ENCODE measurements around the gene LRRIQ1. TPM values are rescaled to one million over a fixed set of nuclear protein-coding genes. Genes with fewer than 3 reads are reported as not detected.

The LRRIQ1 gene
- total RNA-seq, 1 donor from 2014 or later: not detected

DNA sequence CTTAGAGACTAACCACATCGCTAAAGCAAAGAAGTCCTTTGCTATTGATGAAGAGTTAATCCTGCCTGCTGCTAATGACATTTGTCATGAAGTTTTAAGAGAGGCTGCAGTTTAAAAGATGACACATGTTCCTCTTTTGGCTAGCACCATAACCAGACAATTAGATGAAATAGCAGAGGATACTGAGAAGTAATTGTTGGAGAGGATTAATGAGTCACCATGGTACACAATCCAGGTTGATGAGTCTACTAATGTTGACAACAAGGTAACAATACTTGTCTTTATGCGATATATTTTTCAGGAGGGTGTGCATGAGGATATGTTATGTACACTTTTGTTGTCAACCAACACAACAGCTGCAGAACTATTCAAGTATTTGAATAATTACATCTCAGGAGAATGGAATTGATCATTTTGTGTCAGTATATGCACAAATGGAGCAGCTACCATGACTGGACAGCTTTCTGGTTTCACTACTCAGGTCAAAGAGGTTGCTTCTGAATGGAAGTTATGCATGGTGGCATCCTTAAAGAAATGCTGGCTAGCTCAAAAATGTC is 56.7 kb downstream of the LRRIQ1 start:
- H3K9ac ChIP-seq (ENCODE audit: low read depth in 1 of 3, low read length in 3 of 3): no peak overlapping the region
- no peaks in the 10 kb centered on the region for H3K36me3 ChIP-seq (ENCODE audit: control insufficient read depth in 3 of 3, insufficient read depth in 3 of 3, low read length in 3 of 3)
- no peak overlapping the region for H3K4me3 ChIP-seq (ENCODE audit: low read length in 3 of 3)
- H3K27ac ChIP-seq (ENCODE audit: low read depth, low read length): no peak overlapping the region
- H3K9me3 ChIP-seq (ENCODE audit: control insufficient read depth in 3 of 3, low read length in 3 of 3): no peaks in the 10 kb centered on the region
- no peaks in the 10 kb centered on the region for H3K27me3 ChIP-seq (ENCODE audit: control insufficient read depth in 3 of 3, insufficient read depth in 3 of 3, low read length in 3 of 3)
- no peaks in the 10 kb centered on the region for H3K4me1 ChIP-seq (ENCODE audit: control insufficient read depth in 3 of 3, insufficient read depth in 3 of 3, low read length in 3 of 3)

DNA sequence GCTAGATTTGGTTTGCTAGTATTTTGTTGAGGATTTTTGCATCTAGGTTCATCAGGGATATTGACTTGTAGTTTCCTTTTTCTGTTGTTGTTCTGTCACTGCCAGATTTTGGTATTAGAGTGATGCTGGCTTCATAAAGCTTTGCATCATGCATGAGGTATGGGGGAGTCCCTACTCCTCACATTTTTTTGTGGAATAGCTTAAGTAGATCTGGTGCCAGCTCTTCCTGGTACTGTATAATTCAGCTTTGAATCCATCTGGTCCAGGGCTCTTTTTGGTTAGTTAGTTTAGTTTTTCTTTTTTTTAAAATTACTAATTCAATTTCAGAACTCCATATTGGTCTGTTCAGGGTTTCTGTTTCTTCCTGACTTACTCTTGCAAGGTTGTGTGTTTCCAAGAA is 59.4 kb downstream of the LRRIQ1 start:
- H3K27ac ChIP-seq (ENCODE audit: low read depth, low read length): no peak overlapping the region

DNA sequence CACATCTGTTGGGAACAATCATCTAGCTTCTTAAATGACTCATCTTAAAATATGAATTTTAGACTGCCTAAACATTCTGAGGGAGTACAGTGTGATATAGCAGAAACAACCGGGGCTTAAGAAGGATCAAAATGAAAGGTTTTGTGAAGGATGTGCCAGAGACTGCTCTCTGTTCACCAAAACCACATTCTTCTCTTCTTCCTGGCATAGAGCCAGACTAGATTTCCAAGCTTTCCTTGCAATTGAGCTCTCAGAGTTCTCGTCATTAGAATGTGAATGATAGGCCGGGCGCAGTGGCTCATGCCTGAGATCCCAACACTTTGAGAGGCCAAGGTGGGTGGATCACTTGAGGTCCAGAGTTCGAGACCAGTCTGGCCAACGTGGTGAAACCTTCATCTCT is 94.5 kb downstream of the LRRIQ1 start:
- Histone ChIP-seq H3K9ac (ENCODE audit: low read depth in 1 of 3, low read length in 3 of 3) (no peak overlapping the region), H3K9me3 (ENCODE audit: control insufficient read depth in 3 of 3, low read length in 3 of 3) (no peaks in the 10 kb centered on the region), H3K27ac (ENCODE audit: low read depth, low read length) (no peak overlapping the region), H3K4me3 (ENCODE audit: low read length in 3 of 3) (no peak overlapping the region), H3K27me3 (ENCODE audit: control insufficient read depth in 3 of 3, insufficient read depth in 3 of 3, low read length in 3 of 3) (no peaks in the 10 kb centered on the region), H3K4me1 (ENCODE audit: control insufficient read depth in 3 of 3, insufficient read depth in 3 of 3, low read length in 3 of 3) (no peaks in the 10 kb centered on the region), H3K36me3 (ENCODE audit: control insufficient read depth in 3 of 3, insufficient read depth in 3 of 3, low read length in 3 of 3) (no peaks in the 10 kb centered on the region)

More for the DNA sequence above, 59.4 kb downstream of the LRRIQ1 start:
- H3K4me1 ChIP-seq (ENCODE audit: control insufficient read depth in 3 of 3, insufficient read depth in 3 of 3, low read length in 3 of 3): no peaks in the 10 kb centered on the region
- no peaks in the 10 kb centered on the region for H3K36me3 ChIP-seq (ENCODE audit: control insufficient read depth in 3 of 3, insufficient read depth in 3 of 3, low read length in 3 of 3)
- no peak overlapping the region for H3K9ac ChIP-seq (ENCODE audit: low read depth in 1 of 3, low read length in 3 of 3)
- no peaks in the 10 kb centered on the region for H3K9me3 ChIP-seq (ENCODE audit: control insufficient read depth in 3 of 3, low read length in 3 of 3)
- H3K27me3 ChIP-seq (ENCODE audit: control insufficient read depth in 3 of 3, insufficient read depth in 3 of 3, low read length in 3 of 3): no peaks in the 10 kb centered on the region
- no peak overlapping the region for H3K4me3 ChIP-seq (ENCODE audit: low read length in 3 of 3)

DNA sequence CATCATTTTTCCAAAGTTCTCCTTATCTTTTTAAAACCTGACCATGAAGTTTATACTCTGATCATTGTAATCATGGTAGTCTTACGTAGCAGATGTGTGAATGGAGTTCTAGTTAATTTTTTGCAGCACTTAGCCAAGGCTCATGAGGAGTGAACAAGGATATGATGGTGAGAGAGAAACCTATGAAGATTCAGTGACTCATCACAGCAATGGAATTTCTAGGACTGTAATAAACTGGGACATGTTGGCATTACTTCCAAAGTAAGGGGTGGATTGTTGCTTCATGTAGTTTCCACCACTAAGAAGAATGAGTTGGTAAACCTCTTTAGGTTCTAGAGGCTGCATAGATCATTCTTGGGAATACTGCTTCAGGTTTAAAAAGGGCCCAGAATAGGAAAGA is 102.7 kb downstream of the LRRIQ1 start:
- Histone ChIP-seq H3K4me1 (ENCODE audit: control insufficient read depth in 3 of 3, insufficient read depth in 3 of 3, low read length in 3 of 3) (no peaks in the 10 kb centered on the region), H3K4me3 (ENCODE audit: low read length in 3 of 3) (no peak overlapping the region), H3K27me3 (ENCODE audit: control insufficient read depth in 3 of 3, insufficient read depth in 3 of 3, low read length in 3 of 3) (peaks cover 0 to 3% (median 0%) of the 10 kb centered on the region in 3 donors), H3K9ac (ENCODE audit: low read depth in 1 of 3, low read length in 3 of 3) (no peak overlapping the region), H3K27ac (ENCODE audit: low read depth, low read length) (no peak overlapping the region), H3K9me3 (ENCODE audit: control insufficient read depth in 3 of 3, low read length in 3 of 3) (no peaks in the 10 kb centered on the region), H3K36me3 (ENCODE audit: control insufficient read depth in 3 of 3, insufficient read depth in 3 of 3, low read length in 3 of 3) (no peaks in the 10 kb centered on the region)

DNA sequence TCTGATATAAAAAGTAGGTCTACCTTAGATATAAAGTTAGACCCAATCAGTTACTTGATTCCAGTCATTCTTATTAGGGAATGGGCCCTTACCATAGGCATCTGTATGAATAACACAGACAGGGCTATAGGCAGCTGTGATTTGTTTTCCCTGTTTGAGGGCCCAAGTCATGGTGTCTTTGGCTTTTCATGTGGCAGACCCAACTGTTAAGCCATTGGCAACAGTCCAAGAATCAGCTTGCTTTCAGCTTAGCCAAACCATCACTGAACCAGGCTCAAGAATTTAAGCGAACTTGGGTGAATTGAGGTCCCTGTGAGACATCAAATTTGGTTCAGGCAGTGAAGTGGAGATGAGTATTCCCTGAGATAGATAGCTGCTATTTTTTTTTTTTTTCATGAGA is 111.2 kb downstream of the LRRIQ1 start:
- no peaks in the 10 kb centered on the region for H3K27me3 ChIP-seq (ENCODE audit: control insufficient read depth in 3 of 3, insufficient read depth in 3 of 3, low read length in 3 of 3)
- no peak overlapping the region for H3K27ac ChIP-seq (ENCODE audit: low read depth, low read length)
- H3K4me1 ChIP-seq (ENCODE audit: control insufficient read depth in 3 of 3, insufficient read depth in 3 of 3, low read length in 3 of 3): no peaks in the 10 kb centered on the region
- H3K36me3 ChIP-seq (ENCODE audit: control insufficient read depth in 3 of 3, insufficient read depth in 3 of 3, low read length in 3 of 3): no peaks in the 10 kb centered on the region
- no peak overlapping the region for H3K4me3 ChIP-seq (ENCODE audit: low read length in 3 of 3)
- no peak overlapping the region for H3K9ac ChIP-seq (ENCODE audit: low read depth in 1 of 3, low read length in 3 of 3)
- H3K9me3 ChIP-seq (ENCODE audit: control insufficient read depth in 3 of 3, low read length in 3 of 3): no peaks in the 10 kb centered on the region

DNA sequence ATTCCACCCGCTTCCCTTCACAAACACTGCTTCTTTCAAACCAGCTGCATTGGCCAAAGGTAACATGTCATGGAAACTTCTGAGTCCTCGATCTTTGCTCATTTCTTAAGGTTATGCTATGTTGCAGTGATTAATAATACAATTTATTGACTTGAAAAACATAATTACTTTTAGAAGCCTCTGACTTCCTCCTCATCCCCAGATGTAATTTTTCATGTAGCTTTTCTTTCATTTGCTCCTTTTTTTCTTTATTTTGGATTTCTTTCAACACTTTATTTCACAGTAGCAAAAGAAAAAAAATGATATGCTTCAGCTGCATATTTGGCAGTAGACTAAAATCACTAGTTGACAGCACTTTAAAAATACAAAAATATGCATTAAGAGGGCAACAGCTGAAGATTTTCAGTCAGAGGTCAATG is 116.2 kb downstream of the LRRIQ1 start:
- Histone ChIP-seq H3K36me3 (ENCODE audit: control insufficient read depth in 3 of 3, insufficient read depth in 3 of 3, low read length in 3 of 3) (no peaks in the 10 kb centered on the region), H3K27ac (ENCODE audit: low read depth, low read length) (no peak overlapping the region), H3K4me3 (ENCODE audit: low read length in 3 of 3) (no peak overlapping the region), H3K27me3 (ENCODE audit: control insufficient read depth in 3 of 3, insufficient read depth in 3 of 3, low read length in 3 of 3) (no peaks in the 10 kb centered on the region), H3K9me3 (ENCODE audit: control insufficient read depth in 3 of 3, low read length in 3 of 3) (no peaks in the 10 kb centered on the region), H3K9ac (ENCODE audit: low read depth in 1 of 3, low read length in 3 of 3) (no peak overlapping the region), H3K4me1 (ENCODE audit: control insufficient read depth in 3 of 3, insufficient read depth in 3 of 3, low read length in 3 of 3) (no peaks in the 10 kb centered on the region)

DNA sequence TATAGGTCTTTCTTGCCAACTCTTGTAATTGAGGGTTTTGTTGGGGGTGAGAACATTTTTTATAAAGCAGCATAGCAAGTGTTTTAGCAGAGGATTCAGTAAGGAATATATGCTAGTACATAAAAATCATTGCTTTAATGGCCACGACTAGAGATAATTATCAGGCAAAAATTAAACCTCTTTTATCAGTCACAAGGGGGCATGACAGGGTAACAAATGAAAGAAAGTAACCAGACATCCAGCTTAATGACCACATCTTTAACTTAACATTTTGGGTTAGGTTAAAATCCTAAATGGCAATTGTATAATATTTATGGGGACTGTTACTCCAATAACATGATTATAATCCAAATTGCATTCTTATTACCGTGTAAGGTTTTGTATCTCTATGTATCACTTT is 119.6 kb downstream of the LRRIQ1 start:
- Histone ChIP-seq H3K9me3 (ENCODE audit: control insufficient read depth in 3 of 3, low read length in 3 of 3) (no peaks in the 10 kb centered on the region), H3K4me3 (ENCODE audit: low read length in 3 of 3) (no peak overlapping the region), H3K27ac (ENCODE audit: low read depth, low read length) (no peak overlapping the region), H3K9ac (ENCODE audit: low read depth in 1 of 3, low read length in 3 of 3) (no peak overlapping the region), H3K27me3 (ENCODE audit: control insufficient read depth in 3 of 3, insufficient read depth in 3 of 3, low read length in 3 of 3) (no peaks in the 10 kb centered on the region), H3K4me1 (ENCODE audit: control insufficient read depth in 3 of 3, insufficient read depth in 3 of 3, low read length in 3 of 3) (no peaks in the 10 kb centered on the region), H3K36me3 (ENCODE audit: control insufficient read depth in 3 of 3, insufficient read depth in 3 of 3, low read length in 3 of 3) (no peaks in the 10 kb centered on the region)

DNA sequence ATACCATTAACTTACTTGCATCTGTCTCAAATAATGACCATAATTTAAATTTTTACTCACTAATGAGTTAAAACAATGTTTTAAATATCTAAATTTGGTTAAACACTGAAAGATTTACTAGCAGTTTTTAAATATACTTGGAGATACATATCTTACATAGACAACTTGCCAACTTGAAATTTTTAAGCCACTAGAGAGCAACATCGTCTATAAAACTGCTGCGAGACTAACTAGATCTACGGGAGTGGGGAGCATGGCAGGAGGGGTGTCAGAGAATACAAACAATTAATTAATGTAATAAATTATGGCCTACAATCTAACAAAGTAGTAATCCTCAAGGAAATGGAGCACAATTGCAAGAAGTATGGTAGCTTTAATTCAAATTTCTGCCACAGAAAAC is 120.4 kb downstream of the LRRIQ1 start:
- Histone ChIP-seq H3K27me3 (ENCODE audit: control insufficient read depth in 3 of 3, insufficient read depth in 3 of 3, low read length in 3 of 3) (no peaks in the 10 kb centered on the region), H3K9me3 (ENCODE audit: control insufficient read depth in 3 of 3, low read length in 3 of 3) (no peaks in the 10 kb centered on the region), H3K36me3 (ENCODE audit: control insufficient read depth in 3 of 3, insufficient read depth in 3 of 3, low read length in 3 of 3) (no peaks in the 10 kb centered on the region), H3K27ac (ENCODE audit: low read depth, low read length) (no peak overlapping the region), H3K4me1 (ENCODE audit: control insufficient read depth in 3 of 3, insufficient read depth in 3 of 3, low read length in 3 of 3) (no peaks in the 10 kb centered on the region), H3K9ac (ENCODE audit: low read depth in 1 of 3, low read length in 3 of 3) (no peak overlapping the region), H3K4me3 (ENCODE audit: low read length in 3 of 3) (no peak overlapping the region)

DNA sequence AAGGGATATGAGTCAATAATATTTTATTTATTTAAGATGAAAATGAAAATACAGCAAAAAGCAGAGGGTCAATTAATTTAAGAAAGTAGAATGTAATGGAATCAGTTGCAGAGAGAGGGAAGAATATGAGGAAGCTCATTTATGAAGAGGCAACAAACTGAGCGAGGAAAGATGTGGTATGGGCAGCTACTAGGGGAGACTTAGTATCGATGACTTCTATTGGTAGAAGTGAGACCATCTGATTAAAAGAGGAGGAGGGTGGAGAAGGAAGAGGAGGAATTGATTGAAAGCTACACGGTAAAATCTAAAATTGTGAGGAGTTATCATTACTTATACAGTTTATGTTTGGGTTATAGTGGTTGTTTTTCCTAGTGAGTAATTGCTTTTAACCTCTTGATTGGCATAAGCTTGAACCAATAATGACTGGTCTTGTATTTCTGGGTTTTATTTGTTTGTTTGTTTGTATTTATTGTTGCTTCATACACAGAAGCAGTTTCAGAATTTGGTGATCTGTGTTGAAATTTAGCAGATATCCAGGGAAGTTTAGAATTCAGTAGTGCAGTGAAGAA is 121.0 kb downstream of the LRRIQ1 start:
- Histone ChIP-seq H3K36me3 (ENCODE audit: control insufficient read depth in 3 of 3, insufficient read depth in 3 of 3, low read length in 3 of 3) (no peaks in the 10 kb centered on the region), H3K9me3 (ENCODE audit: control insufficient read depth in 3 of 3, low read length in 3 of 3) (no peaks in the 10 kb centered on the region), H3K9ac (ENCODE audit: low read depth in 1 of 3, low read length in 3 of 3) (no peak overlapping the region), H3K4me3 (ENCODE audit: low read length in 3 of 3) (no peak overlapping the region), H3K27ac (ENCODE audit: low read depth, low read length) (no peak overlapping the region), H3K27me3 (ENCODE audit: control insufficient read depth in 3 of 3, insufficient read depth in 3 of 3, low read length in 3 of 3) (no peaks in the 10 kb centered on the region), H3K4me1 (ENCODE audit: control insufficient read depth in 3 of 3, insufficient read depth in 3 of 3, low read length in 3 of 3) (no peaks in the 10 kb centered on the region)

DNA sequence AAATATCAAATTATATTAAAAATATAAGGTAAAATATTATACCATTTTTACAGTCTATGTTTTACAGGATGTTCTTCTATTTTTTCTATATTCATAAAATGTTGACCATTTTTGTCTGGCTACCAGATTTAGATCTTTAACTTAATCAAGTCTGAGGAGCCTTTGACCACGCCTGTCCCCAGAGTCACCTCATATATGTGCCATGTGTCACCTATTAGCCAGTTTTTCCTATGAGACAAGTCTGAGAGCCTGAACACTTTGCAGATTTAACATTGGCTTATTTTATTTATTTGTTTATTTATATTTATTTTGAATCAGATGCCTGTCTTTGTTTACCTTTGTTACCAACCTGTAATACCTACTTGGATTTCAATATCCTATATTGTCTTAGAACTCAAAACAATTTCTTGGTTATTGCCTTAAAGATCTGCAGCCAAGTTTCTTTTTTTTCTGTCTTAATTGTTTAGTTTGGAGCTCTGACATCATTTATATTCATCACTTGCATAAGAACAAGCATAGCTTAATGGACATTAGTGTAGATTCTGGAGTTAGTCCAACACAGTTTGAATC is 127.7 kb downstream of the LRRIQ1 start:
- Histone ChIP-seq H3K9me3 (ENCODE audit: control insufficient read depth in 3 of 3, low read length in 3 of 3) (no peaks in the 10 kb centered on the region), H3K4me3 (ENCODE audit: low read length in 3 of 3) (no peak overlapping the region), H3K27me3 (ENCODE audit: control insufficient read depth in 3 of 3, insufficient read depth in 3 of 3, low read length in 3 of 3) (no peaks in the 10 kb centered on the region), H3K4me1 (ENCODE audit: control insufficient read depth in 3 of 3, insufficient read depth in 3 of 3, low read length in 3 of 3) (no peaks in the 10 kb centered on the region), H3K27ac (ENCODE audit: low read depth, low read length) (no peak overlapping the region), H3K9ac (ENCODE audit: low read depth in 1 of 3, low read length in 3 of 3) (no peak overlapping the region), H3K36me3 (ENCODE audit: control insufficient read depth in 3 of 3, insufficient read depth in 3 of 3, low read length in 3 of 3) (no peaks in the 10 kb centered on the region)
